T follicular helper cell (primary cell): Measurements from ENCODE around the gene ZFC3H1.

ENCODE experiments used
- DNase-seq: peaks from one replicate; pipeline ENCODE4 v3.0.0-alpha.2; 2020; ENCODE audit warnings: low read depth

ZFC3H1 gene

GRCh38 chr12:71671816-71672215 is 8.2 kb upstream of the ZFC3H1 start:
- no peak for DNase-seq

GRCh38 chr12:71671311-71671710 is 7.7 kb upstream of the ZFC3H1 start:
- no peak for DNase-seq

GRCh38 chr12:71666259-71666658 is 2.6 kb upstream of the ZFC3H1 start:
- DNase-seq = no peak

- DNase-seq = no peak
Observed at GRCh38 chr12:71665090-71665463, 1.4 kb upstream of the ZFC3H1 start.

- DNase-seq = no peak
Observed at GRCh38 chr12:71664411-71665089, 902 bp upstream of the ZFC3H1 start.

GRCh38 chr12:71662849-71663560 is 643 bp downstream of the ZFC3H1 start:
- DNase-seq = peak; percentile 66

- no peak for DNase-seq
Observed at GRCh38 chr12:71661977-71662530, 1.6 kb downstream of the ZFC3H1 start.

- no peak for DNase-seq
Observed at GRCh38 chr12:71656740-71657139, 6.9 kb downstream of the ZFC3H1 start.

- DNase-seq = no peak
Observed at GRCh38 chr12:71655907-71656306, 7.7 kb downstream of the ZFC3H1 start.

- DNase-seq = no peak
Observed at GRCh38 chr12:71655495-71655894, 8.2 kb downstream of the ZFC3H1 start.

GRCh38 chr12:71654200-71654599 is 9.4 kb downstream of the ZFC3H1 start:
- DNase-seq = no peak

- DNase-seq = no peak
Observed at GRCh38 chr12:71653137-71653536, 10.5 kb downstream of the ZFC3H1 start.

- no peak for DNase-seq
Observed at GRCh38 chr12:71652656-71653055, 11.0 kb downstream of the ZFC3H1 start.

GRCh38 chr12:71649401-71649800 is 14.2 kb downstream of the ZFC3H1 start:
- no peak for DNase-seq

GRCh38 chr12:71648537-71648936 is 15.1 kb downstream of the ZFC3H1 start:
- no peak for DNase-seq

- no peak for DNase-seq
Observed at GRCh38 chr12:71646512-71646911, 17.1 kb downstream of the ZFC3H1 start.

GRCh38 chr12:71645268-71645667 is 18.4 kb downstream of the ZFC3H1 start:
- no peak for DNase-seq

- no peak for DNase-seq
Observed at GRCh38 chr12:71642264-71642663, 21.4 kb downstream of the ZFC3H1 start.

- no peak for DNase-seq
Observed at GRCh38 chr12:71641390-71641789, 22.3 kb downstream of the ZFC3H1 start.

GRCh38 chr12:71640316-71640715 is 23.3 kb downstream of the ZFC3H1 start:
- DNase-seq = no peak

- DNase-seq = no peak
Observed at GRCh38 chr12:71639341-71639760, 24.3 kb downstream of the ZFC3H1 start.

GRCh38 chr12:71638499-71638898 is 25.1 kb downstream of the ZFC3H1 start:
- DNase-seq = no peak

GRCh38 chr12:71636704-71637115 is 26.9 kb downstream of the ZFC3H1 start:
- no peak for DNase-seq
